ENCODE data around the gene AQP12A. TPM values are rescaled to one million over a fixed set of nuclear protein-coding genes. Genes with fewer than 3 reads are reported as not detected.

AQP12A gene
- total RNA-seq, 1 experiment from 2014 or later = not detected

DNA sequence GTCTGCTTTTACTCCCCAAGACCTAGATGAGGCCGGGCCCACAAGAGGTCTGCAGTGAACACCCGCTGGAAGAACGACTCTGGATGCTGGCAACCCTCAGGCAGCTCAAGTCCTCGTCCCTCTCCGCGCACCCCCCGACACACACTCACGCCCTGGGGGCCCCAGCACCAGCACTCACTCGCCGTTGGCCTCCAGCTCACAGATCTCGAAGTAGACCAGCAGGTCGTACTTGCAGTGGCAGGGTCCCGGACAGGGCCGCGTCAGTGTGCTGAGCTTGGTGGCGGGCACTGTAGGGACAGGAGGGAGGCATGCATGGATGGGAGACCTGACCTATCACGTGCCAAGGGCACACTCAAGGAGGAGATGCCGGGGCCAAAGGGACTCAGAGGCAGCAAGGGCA lies 49.4 kb downstream of the AQP12A start (continued):
- TF ChIP-seq EZH2 (IDR thresholded peaks at IDR 0.05) (no peak), RAD21 (IDR thresholded peaks at IDR 0.05; ENCODE audit: low read depth) (no peak)
- TF ChIP-seq, protein P1, sequence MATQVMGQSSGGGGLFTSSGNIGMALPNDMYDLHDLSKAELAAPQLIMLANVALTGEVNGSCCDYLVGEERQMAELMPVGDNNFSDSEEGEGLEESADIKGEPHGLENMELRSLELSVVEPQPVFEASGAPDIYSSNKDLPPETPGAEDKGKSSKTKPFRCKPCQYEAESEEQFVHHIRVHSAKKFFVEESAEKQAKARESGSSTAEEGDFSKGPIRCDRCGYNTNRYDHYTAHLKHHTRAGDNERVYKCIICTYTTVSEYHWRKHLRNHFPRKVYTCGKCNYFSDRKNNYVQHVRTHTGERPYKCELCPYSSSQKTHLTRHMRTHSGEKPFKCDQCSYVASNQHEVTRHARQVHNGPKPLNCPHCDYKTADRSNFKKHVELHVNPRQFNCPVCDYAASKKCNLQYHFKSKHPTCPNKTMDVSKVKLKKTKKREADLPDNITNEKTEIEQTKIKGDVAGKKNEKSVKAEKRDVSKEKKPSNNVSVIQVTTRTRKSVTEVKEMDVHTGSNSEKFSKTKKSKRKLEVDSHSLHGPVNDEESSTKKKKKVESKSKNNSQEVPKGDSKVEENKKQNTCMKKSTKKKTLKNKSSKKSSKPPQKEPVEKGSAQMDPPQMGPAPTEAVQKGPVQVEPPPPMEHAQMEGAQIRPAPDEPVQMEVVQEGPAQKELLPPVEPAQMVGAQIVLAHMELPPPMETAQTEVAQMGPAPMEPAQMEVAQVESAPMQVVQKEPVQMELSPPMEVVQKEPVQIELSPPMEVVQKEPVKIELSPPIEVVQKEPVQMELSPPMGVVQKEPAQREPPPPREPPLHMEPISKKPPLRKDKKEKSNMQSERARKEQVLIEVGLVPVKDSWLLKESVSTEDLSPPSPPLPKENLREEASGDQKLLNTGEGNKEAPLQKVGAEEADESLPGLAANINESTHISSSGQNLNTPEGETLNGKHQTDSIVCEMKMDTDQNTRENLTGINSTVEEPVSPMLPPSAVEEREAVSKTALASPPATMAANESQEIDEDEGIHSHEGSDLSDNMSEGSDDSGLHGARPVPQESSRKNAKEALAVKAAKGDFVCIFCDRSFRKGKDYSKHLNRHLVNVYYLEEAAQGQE (IDR thresholded peaks at IDR 0.05; ENCODE audit: low read depth) = no peak

DNA sequence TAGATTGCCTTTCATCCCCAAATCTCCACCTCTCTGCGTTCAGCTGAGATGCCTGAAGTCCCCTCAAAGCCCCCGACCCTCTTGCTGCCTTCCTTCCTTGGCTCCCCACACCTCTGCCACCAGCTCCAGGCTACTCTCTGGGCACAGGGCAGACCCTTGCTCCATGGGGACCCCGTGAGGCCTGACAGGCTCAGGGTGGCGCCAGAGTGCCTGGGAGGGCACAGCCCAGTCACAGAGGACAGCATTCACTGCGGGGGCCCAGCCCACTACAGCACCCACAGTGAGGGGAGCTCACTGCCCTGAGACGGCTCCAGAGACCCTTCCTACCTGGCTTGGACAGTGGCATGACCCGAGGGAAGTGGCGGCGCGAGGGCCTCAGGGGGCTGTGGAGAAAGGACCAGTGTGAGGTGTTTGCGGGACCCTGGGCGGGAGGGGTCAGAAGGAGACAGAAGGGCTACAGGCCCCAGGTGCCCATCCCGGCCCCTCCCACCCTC lies 51.0 kb downstream of the AQP12A start:
- no peaks in the 10 kb centered on the region for H3K9me2 ChIP-seq (ENCODE audit: insufficient read depth)
- BruUV-seq (replicated peaks) = no TSS peak
- peaks cover 10 to 26% of the 10 kb centered on the region in 2 experiments for H3K4me1 ChIP-seq (ENCODE audit: control insufficient read depth in 1 of 2, insufficient read depth in 2 of 2, low read length in 2 of 2)
- TF ChIP-seq SP1 (IDR thresholded peaks at IDR 0.05; ENCODE audit: low read depth) = no peak
- 0 out of 6 replicates have a peak, but pooled peaks of 1 of the 3 experiments have one; percentile 11 for TF ChIP-seq CTCF (IDR thresholded peaks at IDR 0.05 in 2 of 3, conservative IDR thresholded peaks at IDR 0.05 in 1 of 3; ENCODE audit: borderline replicate concordance in 1 of 3, insufficient read depth in 1 of 3, low read depth in 2 of 3, low read length in 2 of 3)
- TF ChIP-seq RAD21 (IDR thresholded peaks at IDR 0.05; ENCODE audit: low read depth) = no peak
- H3K36me3 ChIP-seq (ENCODE audit: control insufficient read depth in 1 of 2, insufficient read depth in 2 of 2, low read length in 2 of 2) = no peaks in the 10 kb centered on the region
- CTCF ChIA-PET = interaction anchor here (2.0 kb wide), 1 partner anchor 98 kb away, joined by 5 read pairs; no protein-coding TSS in a partner anchor
- intact Hi-C loops (cut with micrococcal nuclease) = no loop called here
- no peak overlapping the region for H3K4me3 ChIP-seq (replicated peaks in 1 of 2; ENCODE audit: low read depth in 1 of 2, low read length in 2 of 2)
- H4K20me1 ChIP-seq (ENCODE audit: insufficient read depth) = no peaks in the 10 kb centered on the region
- RAD21 ChIA-PET (ENCODE audit: low non-redundant PET in 1 of 2, low total read pairs in 2 of 2, uncharacterized antibody in 2 of 2, unreplicated experiment in 2 of 2) = no interaction called here
- DNase-seq (ENCODE audit: low read depth, low spot score) (no peak), ATAC-seq (no peak; the same call in 1 of the 2 replicates)
- H3K27me3 ChIP-seq (ENCODE audit: insufficient read depth, low read length) = no peaks in the 10 kb centered on the region
- no peaks in the 10 kb centered on the region for H3K9me3 ChIP-seq (ENCODE audit: control insufficient read depth in 1 of 2, insufficient read depth in 1 of 2, low read depth in 1 of 2, low read length in 2 of 2)
- H3K9ac ChIP-seq (ENCODE audit: low read length) = no peak overlapping the region
- no peak overlapping the region for H2AFZ ChIP-seq (ENCODE audit: low read depth, low read length, poor library complexity, severe bottlenecking)
- no peak overlapping the region for H3K27ac ChIP-seq (ENCODE audit: low read depth, low read length)
- H3K4me2 ChIP-seq (ENCODE audit: low read length) = no peak overlapping the region
- POLR2A ChIA-PET = no interaction called here
- H3K79me2 ChIP-seq (ENCODE audit: insufficient read depth, low read length) = no peaks in the 10 kb centered on the region

All from HCT116 (cell line).